HepG2 (cell line): ENCODE data around the gene COL2A1. TPM values are rescaled to one million over a fixed set of nuclear protein-coding genes. Genes with fewer than 3 reads are reported as not detected.

Experiments used
- BRD4 ChIP-seq: sonication (generic); formaldehyde crosslinking; IDR thresholded peaks from 2 replicates; pipeline ENCODE4 v1.4.0; 2020; ENCODE audit warnings: missing genetic modification reagents
- CBX2 ChIP-seq, 2 experiments: fragments of 200-600 bp in 1 of 2; sonication (generic); formaldehyde crosslinking in 1 of 2; IDR thresholded peaks; 2 replicates each; pipeline versions ENCODE4 v1.7.0 to v1.8.1; 2018 to 2022; ENCODE audit warnings: low read depth in 2 of 2, low read length in 1 of 2, mild to moderate bottlenecking in 1 of 2, missing genetic modification reagents in 1 of 2
- FOXA1 ChIP-seq, 2 experiments: fragments of 450-650 bp in 1 of 2; sonication (generic) in 1 of 2; formaldehyde crosslinking in 1 of 2; IDR thresholded peaks; 2 replicates each; pipeline versions ENCODE4 v1.4.0 to v1.6.1; 2016 to 2020; ENCODE audit warnings: missing genetic modification reagents in 1 of 2
- JUND ChIP-seq: sonication (generic); formaldehyde crosslinking; IDR thresholded peaks from 2 replicates; pipeline ENCODE4 v1.8.0; 2022; ENCODE audit warnings: mild to moderate bottlenecking, missing genetic modification reagents
- KLF16 ChIP-seq, 2 experiments: sonication (generic) in 1 of 2; formaldehyde crosslinking in 1 of 2; IDR thresholded peaks; 2 replicates each; pipeline versions ENCODE4 v1.6.1 to v1.8.0; 2016 to 2023; ENCODE audit warnings: missing genetic modification reagents in 2 of 2, missing compliant biosample characterization in 1 of 2
- KLF9 ChIP-seq: IDR thresholded peaks from 2 replicates; pipeline ENCODE4 v1.6.1; 2016; ENCODE audit warnings: low read depth
- KMT2A ChIP-seq: sonication (generic); formaldehyde crosslinking; IDR thresholded peaks from 2 replicates; pipeline ENCODE4 v1.4.0; 2020; ENCODE audit warnings: missing genetic modification reagents
- MAFK ChIP-seq, 2 experiments: IDR thresholded peaks in 1 of 2; conservative IDR thresholded peaks in 1 of 2; 2 replicates each; pipeline ENCODE4 v1.6.1; 2011; ENCODE audit warnings: improper control_type of control experiment in 2 of 2, low read length in 2 of 2
- NCOA1 ChIP-seq: sonication (generic); formaldehyde crosslinking; IDR thresholded peaks from 2 replicates; pipeline ENCODE4 v1.9.0; 2021; ENCODE audit warnings: missing genetic modification reagents
- NFIC ChIP-seq: IDR thresholded peaks from 2 replicates; pipeline ENCODE4 v1.6.1; 2012; ENCODE audit warnings: mild to moderate bottlenecking, low read length, inconsistent platforms
- SP1 ChIP-seq, 2 experiments: fragments of 450-650 bp in 1 of 2; sonication (generic) in 1 of 2; formaldehyde crosslinking in 1 of 2; IDR thresholded peaks; 2 replicates each; pipeline versions ENCODE4 v1.4.0 to v1.6.1; 2016 to 2020; ENCODE audit warnings: missing genetic modification reagents in 1 of 2
- SRSF1 ChIP-seq: fragments of 200-400 bp; formaldehyde crosslinking; optimal IDR thresholded peaks from 2 replicates; pipeline ENCODE3; 2017; ENCODE audit warnings: mild to moderate bottlenecking, low read depth, low read length, moderate library complexity
- ZEB1 ChIP-seq: IDR thresholded peaks from 2 replicates; pipeline ENCODE4 v1.6.1; 2012; ENCODE audit warnings: mild to moderate bottlenecking, low read depth, inconsistent platforms; ENCODE audit not compliant: insufficient replicate concordance
- ZFP82 ChIP-seq: sonication (generic); formaldehyde crosslinking; IDR thresholded peaks from 2 replicates; pipeline ENCODE4 v1.5.1; 2020; ENCODE audit warnings: mild to moderate bottlenecking, missing genetic modification reagents, borderline replicate concordance
- ZMYM2 ChIP-seq: sonication (generic); formaldehyde crosslinking; IDR thresholded peaks from 2 replicates; pipeline ENCODE4 v1.8.0; 2022; ENCODE audit warnings: mild to moderate bottlenecking, missing genetic modification reagents
- ZNF10 ChIP-seq: sonication (generic); formaldehyde crosslinking; IDR thresholded peaks from 2 replicates; pipeline ENCODE4 v1.4.0; 2020; ENCODE audit warnings: mild to moderate bottlenecking, low read depth, missing genetic modification reagents, borderline replicate concordance
- ZNF136 ChIP-seq: sonication (generic); formaldehyde crosslinking; IDR thresholded peaks from 2 replicates; pipeline ENCODE4 v1.8.1; 2022; ENCODE audit warnings: low read depth, mild to moderate bottlenecking, moderate library complexity, missing genetic modification reagents
- ZNF232 ChIP-seq: sonication (generic); formaldehyde crosslinking; IDR thresholded peaks from 2 replicates; pipeline ENCODE4 v1.4.0; 2020; ENCODE audit warnings: missing genetic modification reagents, borderline replicate concordance
- ZNF432 ChIP-seq: sonication (generic); formaldehyde crosslinking; IDR thresholded peaks from 2 replicates; pipeline ENCODE4 v1.5.0; 2020; ENCODE audit warnings: missing genetic modification reagents, mild to moderate bottlenecking, borderline replicate concordance
- ZSCAN5A ChIP-seq: sonication (generic); formaldehyde crosslinking; IDR thresholded peaks from 2 replicates; pipeline ENCODE4 v1.8.0; 2022; ENCODE audit warnings: mild to moderate bottlenecking, missing genetic modification reagents, borderline replicate concordance
- polyA plus RNA-seq, 8 experiments: library from polyadenylated mRNA; depleted of rRNA in 3 of 8; stranded (reverse) in 7 of 8; unstranded in 1 of 8; fragments of >200 nt; fragmentation: Illumina TruSeq in 4 of 8; extraction: Trizol in 4 of 8; gene quantifications; 2 replicates each; pipeline versions ENCODE4 v1.2.1 to v1.2.3, GENCODE V29; 2011 to 2016; ENCODE audit warnings: low read depth in 4 of 8, missing spikeins in 1 of 8, mixed read lengths in 1 of 8; ENCODE audit not compliant: insufficient read depth in 1 of 8
- total RNA-seq, 5 experiments: library from RNA; depleted of rRNA; stranded (reverse); fragments of >200 nt; fragmentation: Illumina TruSeq; extraction: Trizol; gene quantifications; 2 replicates each; pipeline ENCODE4 v1.2.3, GENCODE V29; 2016; ENCODE audit warnings: low read depth in 1 of 5
- TF ChIP-seq, protein P1 (sequence below): sonication (generic); formaldehyde crosslinking; IDR thresholded peaks from 2 replicates; pipeline ENCODE4 v1.5.0; 2020; ENCODE audit warnings: missing genetic modification reagents, mild to moderate bottlenecking, borderline replicate concordance
- TF ChIP-seq, protein P2 (sequence below): IDR thresholded peaks from 2 replicates; pipeline ENCODE4 v1.6.1; 2016; ENCODE audit warnings: low read depth, borderline replicate concordance
- TF ChIP-seq, protein P3 (sequence below): IDR thresholded peaks from 2 replicates; pipeline ENCODE4 v1.6.1; 2016; ENCODE audit warnings: mild to moderate bottlenecking
- TF ChIP-seq, protein P4 (sequence below): sonication (generic); formaldehyde crosslinking; conservative IDR thresholded peaks from 2 replicates; pipeline ENCODE4 v1.4.0; 2020; ENCODE audit warnings: missing genetic modification reagents

COL2A1 gene
- total and polyA plus RNA-seq, 2 of the 13 experiments (the other 11 are each of a cell fraction or from before 2014, with no cell fraction given) = 7.4 to 38.3 TPM

- TF ChIP-seq, protein P1, sequence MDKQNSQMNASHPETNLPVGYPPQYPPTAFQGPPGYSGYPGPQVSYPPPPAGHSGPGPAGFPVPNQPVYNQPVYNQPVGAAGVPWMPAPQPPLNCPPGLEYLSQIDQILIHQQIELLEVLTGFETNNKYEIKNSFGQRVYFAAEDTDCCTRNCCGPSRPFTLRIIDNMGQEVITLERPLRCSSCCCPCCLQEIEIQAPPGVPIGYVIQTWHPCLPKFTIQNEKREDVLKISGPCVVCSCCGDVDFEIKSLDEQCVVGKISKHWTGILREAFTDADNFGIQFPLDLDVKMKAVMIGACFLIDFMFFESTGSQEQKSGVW (CRISPR knock-in tag) = no peak
- peak; percentile 29; the same call in 1 of the 2 replicates for TF ChIP-seq NCOA1 (CRISPR knock-in tag)
- peak; percentile 74 for TF ChIP-seq SRSF1
- no peak for TF ChIP-seq ZNF432 (CRISPR knock-in tag)
- TF ChIP-seq, protein P2, sequence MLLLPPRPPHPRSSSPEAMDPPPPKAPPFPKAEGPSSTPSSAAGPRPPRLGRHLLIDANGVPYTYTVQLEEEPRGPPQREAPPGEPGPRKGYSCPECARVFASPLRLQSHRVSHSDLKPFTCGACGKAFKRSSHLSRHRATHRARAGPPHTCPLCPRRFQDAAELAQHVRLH (CRISPR knock-in tag) = peak; percentile 84; the same call in 1 of the 2 replicates
- no peak for TF ChIP-seq ZSCAN5A
- TF ChIP-seq KLF9 (CRISPR knock-in tag) = no peak
- no peak for TF ChIP-seq JUND (CRISPR knock-in tag)
- TF ChIP-seq, protein P3, sequence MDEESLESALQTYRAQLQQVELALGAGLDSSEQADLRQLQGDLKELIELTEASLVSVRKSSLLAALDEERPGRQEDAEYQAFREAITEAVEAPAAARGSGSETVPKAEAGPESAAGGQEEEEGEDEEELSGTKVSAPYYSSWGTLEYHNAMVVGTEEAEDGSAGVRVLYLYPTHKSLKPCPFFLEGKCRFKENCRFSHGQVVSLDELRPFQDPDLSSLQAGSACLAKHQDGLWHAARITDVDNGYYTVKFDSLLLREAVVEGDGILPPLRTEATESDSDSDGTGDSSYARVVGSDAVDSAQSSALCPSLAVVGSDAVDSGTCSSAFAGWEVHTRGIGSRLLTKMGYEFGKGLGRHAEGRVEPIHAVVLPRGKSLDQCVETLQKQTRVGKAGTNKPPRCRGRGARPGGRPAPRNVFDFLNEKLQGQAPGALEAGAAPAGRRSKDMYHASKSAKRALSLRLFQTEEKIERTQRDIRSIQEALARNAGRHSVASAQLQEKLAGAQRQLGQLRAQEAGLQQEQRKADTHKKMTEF (CRISPR knock-in tag) = peak; percentile 74
- TF ChIP-seq ZNF10 (CRISPR knock-in tag) = no peak
- TF ChIP-seq ZMYM2 (CRISPR knock-in tag) = no peak
- no peak for TF ChIP-seq ZEB1
- 0 out of 2 replicates have a peak, but pooled peaks have one; percentile 65 for TF ChIP-seq ZNF136 (CRISPR knock-in tag)
- TF ChIP-seq BRD4 (CRISPR knock-in tag) = peak; percentile 45; the same call in 1 of the 2 replicates
- TF ChIP-seq NFIC = no peak
- TF ChIP-seq ZNF232 (CRISPR knock-in tag) = 0 out of 2 replicates have a peak, but pooled peaks have one; percentile 33
- TF ChIP-seq ZFP82 (CRISPR knock-in tag) = no peak
- TF ChIP-seq KMT2A (CRISPR knock-in tag) = peak; percentile 67; the same call in 1 of the 2 replicates
- TF ChIP-seq FOXA1 (IDR thresholded peaks at IDR 0.05) = no peak
- no peak for TF ChIP-seq FOXA1 (CRISPR knock-in tag; IDR thresholded peaks at IDR 0.05)
- TF ChIP-seq, protein P4, sequence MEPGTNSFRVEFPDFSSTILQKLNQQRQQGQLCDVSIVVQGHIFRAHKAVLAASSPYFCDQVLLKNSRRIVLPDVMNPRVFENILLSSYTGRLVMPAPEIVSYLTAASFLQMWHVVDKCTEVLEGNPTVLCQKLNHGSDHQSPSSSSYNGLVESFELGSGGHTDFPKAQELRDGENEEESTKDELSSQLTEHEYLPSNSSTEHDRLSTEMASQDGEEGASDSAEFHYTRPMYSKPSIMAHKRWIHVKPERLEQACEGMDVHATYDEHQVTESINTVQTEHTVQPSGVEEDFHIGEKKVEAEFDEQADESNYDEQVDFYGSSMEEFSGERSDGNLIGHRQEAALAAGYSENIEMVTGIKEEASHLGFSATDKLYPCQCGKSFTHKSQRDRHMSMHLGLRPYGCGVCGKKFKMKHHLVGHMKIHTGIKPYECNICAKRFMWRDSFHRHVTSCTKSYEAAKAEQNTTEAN = peak; percentile 55; the same call in 1 of the 2 replicates
- 0 out of 4 replicates have a peak, but pooled peaks of 1 of the 2 experiments have one; percentile 24 for TF ChIP-seq KLF16 (CRISPR knock-in tag; IDR thresholded peaks at IDR 0.05)
- TF ChIP-seq MAFK (conservative IDR thresholded peaks at IDR 0.05 in 1 of 2, IDR thresholded peaks at IDR 0.05 in 1 of 2; ENCODE audit: low read length in 2 of 2) = no peak
- no peak for TF ChIP-seq CBX2 (IDR thresholded peaks at IDR 0.05; ENCODE audit: low read depth, low read length)
- no peak for TF ChIP-seq CBX2 (CRISPR knock-in tag; IDR thresholded peaks at IDR 0.05; ENCODE audit: low read depth)
- no peak for TF ChIP-seq SP1 (IDR thresholded peaks at IDR 0.05)
- TF ChIP-seq SP1 (CRISPR knock-in tag; IDR thresholded peaks at IDR 0.05) = no peak
These were observed 40.8 kb downstream of the COL2A1 start, which contains the start of gene TMEM106C (continued) for GRCh38 chr12:47963340-47964040.
